LNCAP (cell line): ENCODE measurements around the gene GSDMA.

ENCODE experiments used
- TF ChIP-seq, protein P1 (sequence below): fragments of 450-650 bp; IDR thresholded peaks from 2 replicates; pipeline ENCODE4 v1.5.1; 2017; ENCODE audit warnings: mild to moderate bottlenecking

Gene GSDMA

DNA sequence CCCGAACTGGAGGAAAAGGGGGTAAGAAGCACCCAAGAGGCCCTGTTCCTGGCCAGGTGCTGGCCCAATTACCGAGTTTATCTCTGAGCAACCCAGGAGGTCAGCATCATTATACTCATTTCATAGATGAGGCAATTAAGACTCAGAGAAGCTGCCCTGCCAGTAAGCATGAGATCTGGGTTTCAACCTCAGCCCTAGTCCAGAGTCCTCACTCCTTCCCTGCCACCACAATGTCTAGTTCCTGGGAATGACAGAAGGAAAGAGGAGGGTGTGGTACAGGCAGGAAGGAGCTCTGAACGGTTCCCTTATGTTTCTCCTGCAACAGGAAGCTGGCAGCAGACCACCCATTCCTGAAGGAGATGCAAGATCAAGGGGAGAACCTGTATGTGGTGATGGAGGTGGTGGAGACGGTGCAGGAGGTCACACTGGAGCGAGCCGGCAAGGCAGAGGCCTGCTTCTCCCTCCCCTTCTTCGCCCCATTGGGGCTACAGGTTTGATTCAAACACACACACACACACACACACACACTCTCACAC, 7.4 kb downstream of the GSDMA start:
- TF ChIP-seq, protein P1, sequence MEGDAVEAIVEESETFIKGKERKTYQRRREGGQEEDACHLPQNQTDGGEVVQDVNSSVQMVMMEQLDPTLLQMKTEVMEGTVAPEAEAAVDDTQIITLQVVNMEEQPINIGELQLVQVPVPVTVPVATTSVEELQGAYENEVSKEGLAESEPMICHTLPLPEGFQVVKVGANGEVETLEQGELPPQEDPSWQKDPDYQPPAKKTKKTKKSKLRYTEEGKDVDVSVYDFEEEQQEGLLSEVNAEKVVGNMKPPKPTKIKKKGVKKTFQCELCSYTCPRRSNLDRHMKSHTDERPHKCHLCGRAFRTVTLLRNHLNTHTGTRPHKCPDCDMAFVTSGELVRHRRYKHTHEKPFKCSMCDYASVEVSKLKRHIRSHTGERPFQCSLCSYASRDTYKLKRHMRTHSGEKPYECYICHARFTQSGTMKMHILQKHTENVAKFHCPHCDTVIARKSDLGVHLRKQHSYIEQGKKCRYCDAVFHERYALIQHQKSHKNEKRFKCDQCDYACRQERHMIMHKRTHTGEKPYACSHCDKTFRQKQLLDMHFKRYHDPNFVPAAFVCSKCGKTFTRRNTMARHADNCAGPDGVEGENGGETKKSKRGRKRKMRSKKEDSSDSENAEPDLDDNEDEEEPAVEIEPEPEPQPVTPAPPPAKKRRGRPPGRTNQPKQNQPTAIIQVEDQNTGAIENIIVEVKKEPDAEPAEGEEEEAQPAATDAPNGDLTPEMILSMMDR = no peak

DNA sequence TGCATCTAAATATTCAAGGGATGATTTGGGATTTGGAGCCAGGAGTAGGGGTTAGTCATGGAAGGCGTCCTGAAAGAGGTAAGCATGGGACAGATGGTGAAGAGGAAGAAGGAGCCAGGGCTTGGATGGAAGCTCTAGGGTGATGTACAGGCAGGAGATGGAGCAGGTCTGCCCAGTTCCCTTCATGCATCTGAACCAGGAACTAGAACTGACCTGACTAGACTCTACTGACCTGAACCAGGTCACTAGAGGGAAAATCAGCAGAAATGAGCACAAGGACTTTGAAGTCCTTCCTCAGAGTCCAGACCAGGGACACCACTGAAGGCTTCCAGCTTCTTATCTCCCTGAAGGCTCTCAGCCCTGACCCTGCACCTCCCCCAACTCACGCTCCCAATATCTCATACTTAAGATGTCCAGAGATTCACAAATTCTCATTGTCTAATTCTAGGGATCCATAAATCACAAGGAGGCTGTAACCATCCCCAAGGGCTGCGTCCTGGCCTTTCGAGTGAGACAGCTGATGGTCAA, 8.3 kb downstream of the GSDMA start:
- TF ChIP-seq, protein P1 = no peak

DNA sequence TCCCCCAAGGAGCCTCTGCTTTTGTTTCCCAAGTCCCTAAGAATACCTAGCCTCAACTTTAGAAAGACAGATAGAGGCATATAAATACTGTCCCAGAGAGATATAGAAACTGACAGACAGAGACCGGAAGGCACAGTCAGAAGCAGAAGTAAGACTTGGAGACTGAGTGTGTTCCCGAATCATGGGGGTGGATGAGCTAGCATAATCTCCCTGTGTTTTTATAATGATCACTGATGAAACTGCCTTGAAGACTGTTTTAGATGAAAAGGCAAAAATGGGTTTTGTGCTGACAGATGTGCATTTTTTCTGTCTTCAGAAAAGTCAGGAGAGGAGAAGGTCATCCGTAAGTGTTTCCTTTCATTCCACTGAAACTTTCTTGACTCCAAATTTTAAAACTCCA, 9.5 kb downstream of the GSDMA start:
- TF ChIP-seq, protein P1 = no peak

GRCh38 chr17:39973496-39973895, 10.7 kb downstream of the GSDMA start:
- TF ChIP-seq, protein P1 = no peak

GRCh38 chr17:39974433-39974832, 11.6 kb downstream of the GSDMA start:
- TF ChIP-seq, protein P1 = no peak

DNA sequence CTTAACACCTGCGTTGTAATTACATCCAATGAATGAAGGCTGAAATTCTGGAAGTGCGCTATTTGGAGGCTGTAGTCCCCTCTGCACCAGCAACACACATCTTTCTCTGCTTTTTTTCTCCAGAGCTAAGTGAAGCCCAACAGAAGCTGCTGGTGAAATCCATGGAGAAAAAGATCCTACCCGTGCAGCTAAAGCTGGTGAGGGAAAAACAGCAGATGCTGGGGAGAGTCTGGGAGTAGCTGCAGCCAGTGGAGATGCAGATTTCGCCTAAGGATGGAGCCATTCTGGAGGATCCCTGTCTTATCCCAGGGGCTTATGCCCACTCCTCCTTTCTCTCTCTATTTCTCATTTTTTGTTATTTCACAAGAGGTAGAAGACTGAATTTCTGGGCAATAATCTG, 13.0 kb downstream of the GSDMA start:
- TF ChIP-seq, protein P1 = no peak

DNA sequence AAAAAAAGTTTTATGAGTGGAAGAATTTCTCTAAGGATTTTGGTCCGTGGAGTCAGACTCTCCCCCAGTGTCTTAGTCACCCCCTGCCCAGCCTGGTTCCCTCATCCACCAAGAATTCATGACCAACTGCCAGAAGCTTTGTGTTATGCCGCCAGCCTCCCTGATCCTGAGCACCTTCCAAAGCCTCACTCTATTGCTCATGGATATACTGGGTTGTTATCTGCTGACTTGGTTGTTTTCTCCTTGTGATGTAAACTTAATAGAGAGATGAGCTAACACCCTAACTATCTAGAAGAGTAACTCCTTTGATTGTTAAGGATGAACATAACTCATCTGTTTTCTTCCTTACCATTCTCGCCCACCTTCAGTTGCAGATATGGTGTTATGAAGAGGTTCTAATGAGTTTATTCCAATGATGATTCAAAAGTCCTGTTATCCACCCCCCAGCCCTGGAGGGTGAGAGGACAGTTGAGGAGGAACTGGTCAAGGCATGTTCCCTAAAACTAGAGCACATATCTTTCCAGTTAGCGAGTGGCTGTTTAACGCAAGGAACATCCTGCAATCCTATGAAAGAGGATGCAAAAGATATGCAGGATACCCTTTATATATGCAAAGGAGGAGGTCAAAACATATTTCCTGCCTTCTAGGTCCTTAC, 16.3 kb downstream of the GSDMA start:
- TF ChIP-seq, protein P1 = no peak
